HL-60 (cell line): ENCODE data around the gene DPYD.

Source experiments
- GABPA ChIP-seq: IDR thresholded peaks from 2 replicates; pipeline ENCODE4 v1.6.1; 2012; ENCODE audit warnings: low read depth
- POLR2AphosphoS5 ChIP-seq: IDR thresholded peaks from 2 replicates; pipeline ENCODE4 v1.6.1; 2012; ENCODE audit warnings: low read depth
- REST ChIP-seq: IDR thresholded peaks from 2 replicates; pipeline ENCODE4 v1.6.1; 2012; ENCODE audit warnings: low read depth; ENCODE audit not compliant: insufficient replicate concordance
- SPI1 ChIP-seq: IDR thresholded peaks from 2 replicates; pipeline ENCODE4 v1.6.1; 2012; ENCODE audit warnings: low read depth, mild to moderate bottlenecking, borderline replicate concordance
- TF ChIP-seq, protein P1 (sequence below): IDR thresholded peaks from one replicate; pipeline ENCODE4 v1.5.1; 2011; ENCODE audit warnings: low read length, control low read depth, inconsistent platforms; ENCODE audit not compliant: insufficient read depth

GRCh38 chr1:97392701-97393100, 528.1 kb downstream of the DPYD start:
- no peak for TF ChIP-seq POLR2AphosphoS5
- TF ChIP-seq, protein P1, sequence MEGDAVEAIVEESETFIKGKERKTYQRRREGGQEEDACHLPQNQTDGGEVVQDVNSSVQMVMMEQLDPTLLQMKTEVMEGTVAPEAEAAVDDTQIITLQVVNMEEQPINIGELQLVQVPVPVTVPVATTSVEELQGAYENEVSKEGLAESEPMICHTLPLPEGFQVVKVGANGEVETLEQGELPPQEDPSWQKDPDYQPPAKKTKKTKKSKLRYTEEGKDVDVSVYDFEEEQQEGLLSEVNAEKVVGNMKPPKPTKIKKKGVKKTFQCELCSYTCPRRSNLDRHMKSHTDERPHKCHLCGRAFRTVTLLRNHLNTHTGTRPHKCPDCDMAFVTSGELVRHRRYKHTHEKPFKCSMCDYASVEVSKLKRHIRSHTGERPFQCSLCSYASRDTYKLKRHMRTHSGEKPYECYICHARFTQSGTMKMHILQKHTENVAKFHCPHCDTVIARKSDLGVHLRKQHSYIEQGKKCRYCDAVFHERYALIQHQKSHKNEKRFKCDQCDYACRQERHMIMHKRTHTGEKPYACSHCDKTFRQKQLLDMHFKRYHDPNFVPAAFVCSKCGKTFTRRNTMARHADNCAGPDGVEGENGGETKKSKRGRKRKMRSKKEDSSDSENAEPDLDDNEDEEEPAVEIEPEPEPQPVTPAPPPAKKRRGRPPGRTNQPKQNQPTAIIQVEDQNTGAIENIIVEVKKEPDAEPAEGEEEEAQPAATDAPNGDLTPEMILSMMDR, result no peak
- TF ChIP-seq REST, result no peak
- TF ChIP-seq GABPA, result no peak
- TF ChIP-seq SPI1, result no peak
